GM21423 (cell line): ENCODE results near the gene UGT1A3.

Experiments used
- ATAC-seq: cut with Tn5 transposase; IDR thresholded peaks from one replicate; pipeline ENCODE4 v1.9.1; 2021; ENCODE audit warnings: mild to moderate bottlenecking, moderate library complexity; ENCODE audit not compliant: unreplicated experiment

The UGT1A3 gene

DNA sequence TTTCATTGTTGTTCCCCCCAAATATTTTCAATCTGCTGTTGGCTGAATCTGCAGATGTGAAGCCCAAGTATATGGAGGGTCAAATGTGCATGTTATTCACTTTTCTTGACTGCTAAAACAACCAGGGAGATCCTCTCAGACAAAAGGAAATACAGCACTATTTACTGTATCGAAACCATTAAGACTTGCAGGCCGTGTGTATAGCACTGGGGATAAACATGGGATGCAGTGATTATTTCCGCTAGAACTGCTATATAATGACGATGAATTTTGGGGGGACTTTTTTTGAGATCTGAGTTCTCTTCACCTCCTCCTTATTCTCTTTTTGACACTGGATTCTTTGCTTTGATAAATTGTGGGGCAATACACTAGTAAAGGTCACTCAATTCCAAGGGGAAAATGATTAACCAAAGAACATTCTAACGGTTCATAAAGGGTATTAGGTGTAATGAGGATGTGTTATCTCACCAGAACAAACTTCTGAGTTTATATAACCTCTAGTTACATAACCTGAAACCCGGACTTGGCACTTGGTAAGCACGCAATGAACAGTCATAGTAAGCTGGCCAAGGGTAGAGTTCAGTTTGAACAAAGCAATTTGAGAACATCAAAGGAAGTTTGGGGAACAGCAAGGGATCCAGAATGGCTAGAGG, 27.7 kb downstream of the UGT1A3 start:
- ATAC-seq: no peak

DNA sequence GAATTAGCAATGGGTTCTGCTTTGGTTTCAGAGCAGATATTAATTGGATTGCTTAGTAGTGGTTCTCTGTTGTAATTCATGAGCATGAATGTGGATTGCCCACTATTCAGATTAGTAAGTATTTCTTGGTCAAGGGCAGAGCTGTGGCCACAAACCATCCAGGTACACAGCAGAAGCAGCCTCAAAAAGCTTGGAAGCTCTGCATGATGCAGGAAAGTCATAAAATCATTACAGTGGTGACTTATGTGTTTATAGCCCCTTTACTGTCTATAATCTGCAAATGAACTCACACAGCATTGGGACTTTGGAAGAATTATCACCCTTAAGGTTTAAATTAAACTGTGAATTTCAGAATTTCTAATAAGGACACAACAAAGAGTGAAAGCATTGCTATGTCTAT, 29.3 kb downstream of the UGT1A3 start:
- no peak for ATAC-seq

DNA sequence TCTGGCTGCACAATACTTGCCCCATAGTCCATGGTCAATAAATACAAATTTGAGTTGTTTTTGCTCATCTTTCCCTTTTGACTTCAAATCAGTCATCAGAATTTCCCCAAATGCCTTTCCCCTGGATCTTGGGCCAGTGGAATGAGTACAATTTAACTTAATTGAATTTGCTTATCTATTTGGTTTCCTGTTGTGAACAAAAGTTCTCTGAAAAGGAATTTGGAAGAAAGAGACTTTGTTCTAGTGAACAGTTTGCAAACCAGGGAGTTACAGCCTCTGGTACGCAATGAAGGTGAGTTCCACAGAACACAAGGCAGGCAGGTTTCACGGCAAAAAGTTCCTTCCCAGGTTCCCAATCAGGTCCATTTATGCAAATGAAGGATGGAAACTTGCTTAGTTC, 30.0 kb downstream of the UGT1A3 start:
- no peak for ATAC-seq

DNA sequence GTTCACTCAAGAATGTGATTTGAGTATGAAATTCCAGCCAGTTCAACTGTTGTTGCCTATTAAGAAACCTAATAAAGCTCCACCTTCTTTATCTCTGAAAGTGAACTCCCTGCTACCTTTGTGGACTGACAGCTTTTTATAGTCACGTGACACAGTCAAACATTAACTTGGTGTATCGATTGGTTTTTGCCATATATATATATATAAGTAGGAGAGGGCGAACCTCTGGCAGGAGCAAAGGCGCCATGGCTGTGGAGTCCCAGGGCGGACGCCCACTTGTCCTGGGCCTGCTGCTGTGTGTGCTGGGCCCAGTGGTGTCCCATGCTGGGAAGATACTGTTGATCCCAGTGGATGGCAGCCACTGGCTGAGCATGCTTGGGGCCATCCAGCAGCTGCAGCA, 31.2 kb downstream of the UGT1A3 start, which contains the start of gene UGT1A1:
TSS of gene UGT1A1 (plus strand) at position 228 of the 400 bp plus-strand sequence. CDS start at position 246, 18 bp downstream.
- no peak for ATAC-seq

DNA sequence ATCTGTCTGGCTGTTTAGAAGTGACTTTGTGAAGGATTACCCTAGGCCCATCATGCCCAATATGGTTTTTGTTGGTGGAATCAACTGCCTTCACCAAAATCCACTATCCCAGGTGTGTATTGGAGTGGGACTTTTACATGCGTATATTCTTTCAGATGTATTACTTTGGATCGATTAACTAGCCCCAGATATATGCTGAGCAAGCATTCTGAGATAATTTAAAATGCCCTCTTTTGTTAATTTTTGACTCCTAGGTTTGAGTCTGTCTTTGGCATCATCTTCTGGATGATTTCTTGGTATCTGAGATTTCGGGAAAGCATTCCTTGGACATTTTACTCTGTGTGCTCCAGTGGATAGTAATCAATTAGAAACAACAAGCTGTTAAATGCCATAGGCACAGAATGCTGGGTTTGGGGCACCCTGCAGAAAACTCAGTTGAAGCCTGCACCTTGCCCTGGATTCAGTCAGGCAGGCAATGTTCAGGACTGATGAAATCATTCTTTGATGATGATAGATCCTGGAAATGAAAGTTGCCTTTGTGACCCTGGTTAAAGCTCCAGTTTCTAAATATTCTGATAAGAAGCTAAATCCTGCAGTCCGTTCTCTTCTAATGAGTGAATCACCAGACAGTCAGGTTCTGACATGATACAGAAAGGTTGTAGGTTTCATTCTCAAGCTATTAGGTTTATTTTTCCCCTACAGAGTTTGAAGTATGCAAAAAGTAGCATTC, 32.4 kb downstream of the UGT1A3 start:
- ATAC-seq: no peak

DNA sequence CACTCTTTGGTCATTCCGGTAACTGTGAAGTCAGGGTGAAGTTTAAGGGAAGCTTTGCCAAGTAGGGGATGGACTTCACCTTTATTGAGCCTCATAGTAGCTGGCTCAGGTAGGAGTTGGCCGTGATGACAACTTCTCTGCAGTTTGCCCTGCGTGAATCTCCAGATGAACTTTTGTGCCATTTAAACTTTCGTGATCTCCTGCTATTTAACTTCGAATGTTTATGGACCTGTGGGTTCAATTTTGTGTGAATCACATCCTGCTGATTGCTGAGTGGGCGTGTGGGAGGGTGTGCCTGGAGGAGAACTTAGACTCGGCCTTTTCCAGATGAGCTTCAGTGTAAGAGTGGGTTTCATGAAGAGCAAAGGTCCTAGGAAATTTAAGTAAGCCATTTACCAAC, 35.4 kb downstream of the UGT1A3 start:
- no peak for ATAC-seq

DNA sequence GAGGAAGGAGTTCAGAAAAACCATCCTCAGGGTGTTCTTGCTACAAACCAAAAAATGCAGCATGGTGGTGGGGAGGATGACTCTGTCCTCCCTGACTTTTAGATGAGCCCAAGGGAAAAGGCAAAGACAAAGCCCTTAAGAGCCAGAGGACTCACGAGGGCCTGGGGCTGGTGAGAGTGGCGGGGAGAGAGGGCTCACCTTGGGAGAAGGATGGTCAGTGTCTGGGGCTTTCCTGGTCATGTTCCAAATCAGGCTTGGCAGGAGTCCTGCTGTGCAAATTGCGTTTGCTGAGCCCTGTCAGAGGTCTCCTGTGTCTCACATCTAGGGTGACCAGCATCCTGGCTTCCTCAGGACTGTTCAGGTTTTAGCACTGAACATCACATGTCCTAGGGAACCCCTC, 35.9 kb downstream of the UGT1A3 start:
- ATAC-seq: no peak

DNA sequence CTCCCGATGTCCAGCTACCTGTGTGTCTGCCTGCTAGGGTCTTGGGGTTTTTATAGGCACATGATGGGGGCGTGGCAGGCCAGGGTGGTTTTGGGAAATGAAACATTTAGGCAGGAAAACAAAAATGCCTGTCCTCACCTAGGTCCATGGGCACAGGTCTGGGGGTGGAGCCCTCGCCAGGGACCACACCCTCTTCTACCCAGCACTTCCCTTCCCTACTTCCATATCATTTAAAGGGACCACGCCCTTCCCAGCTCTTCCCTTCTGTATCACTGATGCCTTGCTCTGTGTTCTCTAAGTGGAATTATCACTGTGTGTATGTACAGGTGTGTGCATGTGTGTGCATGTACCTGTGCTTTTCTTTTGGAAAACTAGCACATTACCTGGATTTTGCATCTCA, 37.6 kb downstream of the UGT1A3 start:
- no peak for ATAC-seq

DNA sequence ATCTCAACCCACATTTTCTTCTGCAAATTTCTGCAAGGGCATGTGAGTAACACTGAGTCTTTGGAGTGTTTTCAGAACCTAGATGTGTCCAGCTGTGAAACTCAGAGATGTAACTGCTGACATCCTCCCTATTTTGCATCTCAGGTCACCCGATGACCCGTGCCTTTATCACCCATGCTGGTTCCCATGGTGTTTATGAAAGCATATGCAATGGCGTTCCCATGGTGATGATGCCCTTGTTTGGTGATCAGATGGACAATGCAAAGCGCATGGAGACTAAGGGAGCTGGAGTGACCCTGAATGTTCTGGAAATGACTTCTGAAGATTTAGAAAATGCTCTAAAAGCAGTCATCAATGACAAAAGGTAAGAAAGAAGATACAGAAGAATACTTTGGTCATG, 39.2 kb downstream of the UGT1A3 start:
- no peak for ATAC-seq

DNA sequence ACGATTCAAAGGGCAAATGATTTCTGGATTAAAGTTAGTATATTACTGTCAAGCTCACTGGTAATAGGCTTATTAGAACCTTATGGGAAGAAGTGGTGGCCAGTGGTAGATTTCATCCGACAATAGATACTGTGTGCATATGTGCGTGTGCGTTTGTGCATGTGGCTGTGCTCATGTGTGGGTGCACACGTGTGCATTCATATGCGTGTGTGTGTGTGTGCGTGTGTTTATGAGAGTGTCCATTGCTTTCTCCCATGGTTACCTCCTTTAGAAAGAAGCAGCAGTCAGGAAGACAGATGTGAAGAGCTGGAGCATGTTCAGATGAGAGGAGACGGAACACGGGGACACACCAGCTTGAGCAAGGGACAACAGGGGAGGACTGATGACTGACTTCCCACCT, 40.4 kb downstream of the UGT1A3 start:
- no peak for ATAC-seq

DNA sequence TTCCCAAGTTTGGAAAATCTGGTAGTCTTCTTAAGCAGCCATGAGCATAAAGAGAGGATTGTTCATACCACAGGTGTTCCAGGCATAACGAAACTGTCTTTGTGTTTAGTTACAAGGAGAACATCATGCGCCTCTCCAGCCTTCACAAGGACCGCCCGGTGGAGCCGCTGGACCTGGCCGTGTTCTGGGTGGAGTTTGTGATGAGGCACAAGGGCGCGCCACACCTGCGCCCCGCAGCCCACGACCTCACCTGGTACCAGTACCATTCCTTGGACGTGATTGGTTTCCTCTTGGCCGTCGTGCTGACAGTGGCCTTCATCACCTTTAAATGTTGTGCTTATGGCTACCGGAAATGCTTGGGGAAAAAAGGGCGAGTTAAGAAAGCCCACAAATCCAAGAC, 43.3 kb downstream of the UGT1A3 start:
- ATAC-seq: no peak

DNA sequence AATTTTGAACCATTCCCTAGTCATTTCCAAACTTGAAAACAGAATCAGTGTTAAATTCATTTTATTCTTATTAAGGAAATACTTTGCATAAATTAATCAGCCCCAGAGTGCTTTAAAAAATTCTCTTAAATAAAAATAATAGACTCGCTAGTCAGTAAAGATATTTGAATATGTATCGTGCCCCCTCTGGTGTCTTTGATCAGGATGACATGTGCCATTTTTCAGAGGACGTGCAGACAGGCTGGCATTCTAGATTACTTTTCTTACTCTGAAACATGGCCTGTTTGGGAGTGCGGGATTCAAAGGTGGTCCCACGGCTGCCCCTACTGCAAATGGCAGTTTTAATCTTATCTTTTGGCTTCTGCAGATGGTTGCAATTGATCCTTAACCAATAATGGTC, 43.7 kb downstream of the UGT1A3 start:
- no peak for ATAC-seq

DNA sequence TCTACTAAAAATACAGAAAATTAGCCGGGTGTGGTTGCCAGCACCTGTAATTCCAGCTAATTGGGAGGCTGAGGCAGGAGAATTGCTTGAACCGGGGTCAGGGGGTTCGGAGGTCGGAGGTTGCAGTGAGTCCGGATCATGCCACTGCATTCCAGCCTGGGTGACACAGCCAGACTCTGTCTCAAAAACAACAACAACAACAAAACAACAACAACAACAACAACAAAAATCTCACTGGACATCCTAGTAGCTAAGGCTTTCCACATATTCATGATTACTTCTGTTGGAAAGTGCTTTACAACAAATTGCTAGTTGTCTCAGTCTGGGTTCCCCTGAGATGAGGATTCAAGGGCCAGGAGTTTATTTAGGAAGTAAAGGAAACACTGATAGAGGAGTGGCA, 45.0 kb downstream of the UGT1A3 start:
- ATAC-seq: no peak

DNA sequence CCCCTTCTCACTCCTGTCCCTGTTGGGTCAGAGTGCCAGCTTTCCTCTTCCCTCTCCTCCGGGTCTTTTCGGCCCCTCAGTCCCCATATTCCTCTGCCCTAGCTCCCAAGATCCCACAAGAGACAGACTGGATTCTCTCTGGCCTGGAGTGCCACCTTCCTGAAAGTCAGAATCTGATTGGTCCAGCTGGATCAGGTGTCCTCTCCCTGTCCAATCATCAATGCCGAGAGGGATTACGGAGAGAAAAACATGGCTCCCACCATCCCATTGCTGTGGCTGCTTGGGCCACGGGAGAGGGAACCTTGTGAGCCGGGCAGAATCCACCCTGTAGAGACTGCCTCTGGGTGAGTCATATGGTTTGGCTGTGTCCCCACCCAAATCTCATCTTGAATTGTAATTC, 46.6 kb downstream of the UGT1A3 start:
- no peak for ATAC-seq

DNA sequence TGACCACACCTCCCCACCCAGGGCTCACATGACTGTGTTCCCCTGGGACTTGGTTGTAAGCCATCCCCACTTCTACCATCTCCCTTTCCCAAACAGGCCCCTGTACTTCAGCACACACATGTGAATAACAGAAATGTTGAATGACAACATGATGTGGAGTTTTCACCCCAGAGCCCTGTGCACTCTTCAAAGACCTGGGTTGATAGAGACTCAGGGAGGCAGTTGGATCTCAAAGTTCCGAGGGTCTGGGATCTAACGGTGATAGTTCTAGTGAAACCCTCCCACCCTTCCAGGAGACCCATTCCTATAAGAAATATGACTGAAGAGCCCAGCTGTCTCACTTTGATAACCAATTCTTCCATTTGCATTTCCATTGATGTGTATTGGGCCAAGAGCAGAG, 49.2 kb downstream of the UGT1A3 start, which contains the start of gene MROH2A:
TSS of gene MROH2A (plus strand) at position 301 of the 400 bp plus-strand sequence. CDS start 1,029 bp downstream, outside the sequence.
- ATAC-seq: no peak

DNA sequence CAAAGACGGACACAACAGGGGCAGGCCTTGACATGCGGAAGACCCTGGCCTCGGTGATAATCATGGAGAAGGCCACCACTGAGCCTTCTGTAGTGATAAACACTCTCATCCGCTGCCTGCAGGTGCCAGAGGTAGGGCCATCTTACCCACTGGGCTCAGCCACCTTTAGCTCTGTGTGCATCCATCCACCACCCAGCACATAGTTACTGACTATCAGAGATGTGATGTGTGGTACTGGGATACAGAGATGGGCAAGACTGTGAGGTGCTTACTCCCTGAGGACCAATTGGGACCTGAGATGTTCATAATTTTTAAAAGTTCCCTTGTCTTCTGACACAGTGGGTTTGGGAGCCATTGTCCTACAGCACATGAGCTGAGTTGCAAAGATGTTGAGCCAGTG, 50.9 kb downstream of the UGT1A3 start:
- no peak for ATAC-seq

DNA sequence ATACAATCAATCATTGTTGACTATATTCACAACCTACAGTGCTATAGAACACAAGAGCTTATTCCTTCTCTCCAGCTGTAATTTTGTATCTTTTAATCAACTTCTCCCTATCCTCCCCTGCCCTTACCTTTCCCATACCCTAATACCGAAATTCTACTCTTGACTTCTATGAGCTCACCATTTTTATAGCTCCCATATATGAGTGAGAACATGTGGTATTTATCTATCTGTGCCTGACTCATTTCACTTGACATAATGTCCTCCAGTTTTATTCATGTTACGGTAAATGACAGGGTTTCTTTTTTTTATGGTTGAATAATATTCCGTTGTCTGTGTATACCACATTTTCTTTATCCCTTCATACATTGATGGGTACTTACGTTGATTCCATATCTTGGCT, 51.9 kb downstream of the UGT1A3 start:
- ATAC-seq: no peak

DNA sequence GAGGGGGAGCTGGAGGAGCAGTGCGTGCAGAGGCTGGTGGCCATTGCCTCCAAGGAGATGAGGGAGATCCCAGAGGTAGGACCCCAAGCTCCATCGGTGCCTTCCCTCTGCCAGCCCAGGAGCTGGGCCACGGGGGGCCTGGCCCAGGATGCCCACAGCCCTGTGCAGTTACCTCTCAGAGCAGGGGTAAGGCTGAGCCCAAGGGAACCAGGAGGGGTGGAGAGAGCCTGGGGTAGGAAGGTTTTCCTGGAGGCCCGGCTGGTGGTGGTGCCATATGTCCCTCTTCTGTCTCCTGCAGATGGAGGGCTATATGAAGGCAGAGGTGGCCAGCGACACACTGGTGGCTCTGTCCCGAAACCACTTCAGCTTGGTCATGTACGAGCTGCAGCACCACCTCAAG, 60.7 kb downstream of the UGT1A3 start:
- ATAC-seq: no peak

DNA sequence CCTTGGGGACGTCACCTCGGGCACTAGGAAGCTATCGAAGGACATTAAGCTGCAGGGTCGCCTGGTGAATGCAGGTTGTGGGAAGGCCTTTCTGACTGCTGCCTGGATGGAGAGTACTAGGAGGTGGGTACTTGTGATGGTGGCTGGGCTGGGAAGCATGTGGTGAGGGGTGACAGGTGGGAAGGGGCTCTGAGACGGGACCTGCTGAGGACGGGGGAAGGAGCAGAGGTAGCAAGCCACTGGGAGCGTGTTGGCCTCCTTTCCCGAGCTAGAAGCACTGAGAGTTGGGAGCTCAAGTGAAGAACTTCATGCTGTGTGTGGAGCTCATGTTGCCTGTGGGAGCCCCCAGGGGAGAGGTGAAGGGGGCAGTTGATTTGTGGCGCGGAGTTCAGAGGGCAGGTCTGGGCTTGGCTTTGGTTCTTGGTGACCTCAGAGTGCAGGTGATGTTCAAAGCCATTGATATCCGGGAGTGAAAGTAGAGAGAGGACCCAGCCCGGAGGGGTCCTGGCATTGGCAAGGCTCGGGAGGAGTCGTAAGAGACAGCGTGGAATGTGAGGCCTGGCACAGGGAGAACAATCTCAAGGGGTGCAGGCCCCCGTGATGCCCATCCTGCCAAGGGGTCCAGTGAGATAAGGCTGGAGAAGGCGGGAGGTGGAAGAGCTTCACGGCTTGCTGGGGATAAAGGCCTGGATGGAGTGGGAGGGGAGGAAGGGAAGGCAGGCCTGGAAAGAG, 62.5 kb downstream of the UGT1A3 start:
- ATAC-seq: no peak

DNA sequence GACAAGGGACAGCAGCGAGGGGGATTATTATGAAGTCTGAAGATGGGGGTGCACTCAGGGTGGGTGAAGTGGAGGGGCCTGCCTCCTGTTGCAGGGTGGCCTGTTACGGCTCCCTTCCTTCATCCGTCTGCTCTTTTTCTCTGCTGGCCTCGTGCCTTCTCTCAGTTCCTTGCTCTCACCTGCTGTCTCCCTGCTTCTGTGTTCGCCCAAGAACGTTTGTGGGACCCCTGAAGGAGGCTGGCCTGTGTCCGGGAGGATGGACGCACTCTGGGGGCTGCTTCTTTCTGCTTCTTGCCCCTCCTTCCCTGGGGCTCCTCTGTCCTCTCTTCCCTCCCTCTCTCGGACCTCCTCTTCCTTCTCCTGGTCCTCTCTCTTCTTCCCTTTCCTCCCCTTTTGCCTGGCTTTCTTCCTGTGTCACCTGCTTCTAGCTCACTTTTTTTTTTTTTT, 63.1 kb downstream of the UGT1A3 start:
- ATAC-seq: no peak

DNA sequence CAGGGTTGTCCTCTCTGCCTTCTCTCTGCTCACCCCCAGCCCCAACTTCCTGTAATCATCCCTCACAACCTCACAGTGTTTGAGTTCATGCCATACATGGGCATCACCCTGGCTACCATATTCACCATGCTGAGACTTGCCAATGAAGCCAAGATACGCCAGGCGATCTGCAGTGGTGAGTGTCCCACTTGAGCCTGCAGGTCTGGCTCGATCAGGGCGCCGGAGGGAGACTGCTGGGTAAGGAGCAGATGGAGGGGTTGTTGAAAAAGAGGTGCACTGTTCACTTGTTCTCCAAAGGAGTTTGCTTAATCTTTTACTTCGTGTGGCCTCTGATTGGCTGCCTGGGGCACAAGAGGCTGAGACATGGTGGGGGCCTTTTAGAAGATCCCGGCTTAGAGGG, 63.9 kb downstream of the UGT1A3 start:
- ATAC-seq: no peak
